ENCODE measurements around the gene U2SURP.

DNA sequence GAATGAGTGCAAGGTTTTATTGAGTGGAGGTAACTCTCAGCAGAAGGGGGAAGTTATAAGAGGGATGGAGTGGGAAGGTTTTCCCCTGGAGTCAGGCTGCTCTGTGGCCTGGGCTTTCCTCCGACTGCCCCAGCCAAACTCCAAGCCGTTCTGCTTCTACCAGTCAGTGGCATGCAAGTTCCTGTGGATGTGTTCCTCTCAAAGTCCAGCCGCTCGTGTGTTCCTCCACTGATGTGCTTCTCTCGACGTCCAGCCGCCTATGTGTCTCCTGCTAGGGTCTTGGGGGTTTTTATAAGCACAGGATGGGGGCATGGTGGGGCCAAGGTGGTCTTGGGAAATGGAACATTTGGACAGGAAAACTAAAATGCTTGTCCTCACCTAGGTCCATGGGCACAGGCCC is 9.0 kb upstream of the U2SURP start:
- TF ChIP-seq, protein P1, sequence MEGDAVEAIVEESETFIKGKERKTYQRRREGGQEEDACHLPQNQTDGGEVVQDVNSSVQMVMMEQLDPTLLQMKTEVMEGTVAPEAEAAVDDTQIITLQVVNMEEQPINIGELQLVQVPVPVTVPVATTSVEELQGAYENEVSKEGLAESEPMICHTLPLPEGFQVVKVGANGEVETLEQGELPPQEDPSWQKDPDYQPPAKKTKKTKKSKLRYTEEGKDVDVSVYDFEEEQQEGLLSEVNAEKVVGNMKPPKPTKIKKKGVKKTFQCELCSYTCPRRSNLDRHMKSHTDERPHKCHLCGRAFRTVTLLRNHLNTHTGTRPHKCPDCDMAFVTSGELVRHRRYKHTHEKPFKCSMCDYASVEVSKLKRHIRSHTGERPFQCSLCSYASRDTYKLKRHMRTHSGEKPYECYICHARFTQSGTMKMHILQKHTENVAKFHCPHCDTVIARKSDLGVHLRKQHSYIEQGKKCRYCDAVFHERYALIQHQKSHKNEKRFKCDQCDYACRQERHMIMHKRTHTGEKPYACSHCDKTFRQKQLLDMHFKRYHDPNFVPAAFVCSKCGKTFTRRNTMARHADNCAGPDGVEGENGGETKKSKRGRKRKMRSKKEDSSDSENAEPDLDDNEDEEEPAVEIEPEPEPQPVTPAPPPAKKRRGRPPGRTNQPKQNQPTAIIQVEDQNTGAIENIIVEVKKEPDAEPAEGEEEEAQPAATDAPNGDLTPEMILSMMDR (IDR thresholded peaks at IDR 0.05 in 4 of 5, conservative IDR thresholded peaks at IDR 0.05 in 1 of 5) = no peak
- no peak for TF ChIP-seq POLR2A (IDR thresholded peaks at IDR 0.05)
